Amniotic epithelial cell (primary cell): ENCODE measurements around the gene CD58.

Experiments used
- DNase-seq: peaks from one replicate; pipeline ENCODE4 v3.0.0-alpha.2; 2010; ENCODE audit warnings: low read depth

Gene CD58

GRCh38 chr1:116538544-116538943, 32.3 kb downstream of the CD58 start:
- peak; percentile 48 for DNase-seq

- DNase-seq = no peak
Measured at GRCh38 chr1:116537898-116538297, 32.9 kb downstream of the CD58 start.

GRCh38 chr1:116537040-116537831, 33.6 kb downstream of the CD58 start:
- DNase-seq = peak; percentile 67

DNA sequence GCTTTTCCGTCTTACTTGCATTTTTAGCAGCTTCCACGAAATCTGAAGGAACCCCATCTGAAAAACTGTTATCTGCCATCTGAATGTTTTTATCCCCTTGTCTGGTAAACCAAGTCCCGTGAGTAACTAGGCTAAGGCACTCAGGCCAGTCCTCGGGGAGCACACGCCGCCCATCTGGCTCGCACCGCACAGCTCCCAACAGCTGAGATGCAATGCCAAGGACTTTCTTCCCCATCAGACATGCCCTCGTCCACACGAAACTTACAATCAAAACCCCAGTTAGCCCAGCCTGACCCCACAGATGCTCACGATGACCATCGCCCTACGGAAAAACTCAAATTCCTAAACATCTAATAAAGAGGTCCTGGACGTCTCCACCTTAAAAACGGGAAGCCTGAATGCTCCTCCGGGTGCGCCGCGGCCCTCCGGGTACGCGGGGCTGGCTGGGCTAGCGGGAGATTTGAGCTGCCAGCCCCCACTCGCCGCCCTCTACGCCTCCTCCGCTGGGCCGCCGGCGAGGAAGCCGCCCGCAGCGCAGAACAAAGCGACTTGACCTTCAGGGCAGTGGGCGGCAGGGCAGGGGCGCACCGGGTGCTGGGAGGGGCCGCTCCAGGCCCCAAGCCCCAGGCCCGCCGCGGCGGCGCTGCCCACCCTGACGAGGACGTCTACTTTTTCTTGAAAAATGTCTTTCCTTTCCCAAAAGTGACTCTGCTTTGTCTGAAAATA, 36.6 kb downstream of the CD58 start:
- DNase-seq = no peak

DNA sequence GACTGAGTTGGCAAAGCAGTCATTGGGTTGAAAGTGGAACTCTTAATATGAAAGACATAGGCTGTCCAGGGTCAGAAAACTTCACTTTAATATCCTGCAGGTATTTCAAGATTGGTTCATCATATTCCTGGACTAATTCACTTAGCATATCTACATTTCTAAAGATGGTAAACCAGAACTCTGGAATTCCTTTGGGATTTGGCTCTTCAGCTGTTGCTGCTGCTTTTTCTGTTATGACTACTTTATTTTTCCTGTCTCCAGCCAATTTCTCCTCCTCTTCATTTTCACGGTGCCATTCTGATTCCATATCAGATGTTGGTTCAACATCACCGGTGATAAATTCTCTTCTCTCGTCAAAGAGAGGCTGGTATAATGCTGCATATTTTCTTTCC, 37.4 kb downstream of the CD58 start:
- no peak for DNase-seq

DNA sequence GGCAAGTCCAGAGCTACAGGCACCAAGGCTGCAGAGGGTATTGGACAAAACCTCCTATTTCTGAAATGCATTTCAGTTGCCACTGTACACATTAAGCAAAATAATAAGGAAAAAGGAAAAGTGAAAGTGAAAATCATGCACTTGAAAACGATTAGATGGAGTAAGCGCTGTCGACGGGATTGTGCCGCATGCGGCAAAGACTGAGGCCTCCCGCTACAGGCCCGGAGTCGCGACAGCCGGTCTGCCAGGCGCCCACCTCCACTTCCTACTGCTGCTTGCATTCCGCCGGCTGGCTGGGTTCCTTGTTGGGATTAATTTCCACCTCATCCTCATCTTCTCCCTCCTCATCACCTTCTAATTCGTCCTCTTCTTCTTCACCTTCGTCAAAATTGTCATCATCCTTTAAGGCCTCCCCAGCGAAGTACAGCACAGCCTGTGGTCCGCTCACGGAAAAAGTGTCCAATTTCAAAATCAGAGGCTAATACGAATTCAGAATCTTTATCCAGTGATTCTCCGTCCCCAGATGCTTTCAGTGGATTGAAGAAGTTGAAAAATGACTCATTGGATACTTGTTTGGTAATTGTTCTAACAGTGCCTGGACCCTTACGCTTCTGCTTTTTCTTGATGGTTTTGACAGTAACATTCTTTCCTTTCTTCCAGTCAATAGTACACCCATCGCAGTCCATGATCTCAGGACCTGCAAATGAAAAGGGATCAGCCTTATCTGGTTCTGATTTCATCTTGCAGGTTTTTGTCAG, 38.0 kb downstream of the CD58 start:
- no peak for DNase-seq

DNA sequence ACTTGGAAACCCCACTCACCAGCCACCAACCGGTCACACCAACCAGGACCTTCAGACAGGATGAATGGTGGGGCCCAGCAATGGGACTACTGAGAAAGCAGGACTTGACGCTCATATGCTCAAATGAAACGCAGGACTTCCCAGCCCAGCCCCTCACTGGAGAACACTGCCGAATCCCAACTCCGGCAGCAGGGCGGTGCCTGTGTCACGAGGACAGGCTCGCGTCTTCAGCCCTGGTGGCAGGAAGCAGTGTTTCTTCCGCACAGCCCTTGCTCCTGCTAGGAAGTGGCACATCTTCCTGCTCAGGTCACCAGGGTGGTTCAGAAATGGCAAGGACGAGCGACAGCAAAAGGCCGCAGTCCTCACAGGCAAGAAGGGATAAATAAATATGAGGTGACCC, 38.9 kb downstream of the CD58 start:
- no peak for DNase-seq

- no peak for DNase-seq
Measured at GRCh38 chr1:116529681-116530080, 41.1 kb downstream of the CD58 start.

- peak; percentile 65 for DNase-seq
Measured at GRCh38 chr1:116529199-116529631, 41.6 kb downstream of the CD58 start.

DNA sequence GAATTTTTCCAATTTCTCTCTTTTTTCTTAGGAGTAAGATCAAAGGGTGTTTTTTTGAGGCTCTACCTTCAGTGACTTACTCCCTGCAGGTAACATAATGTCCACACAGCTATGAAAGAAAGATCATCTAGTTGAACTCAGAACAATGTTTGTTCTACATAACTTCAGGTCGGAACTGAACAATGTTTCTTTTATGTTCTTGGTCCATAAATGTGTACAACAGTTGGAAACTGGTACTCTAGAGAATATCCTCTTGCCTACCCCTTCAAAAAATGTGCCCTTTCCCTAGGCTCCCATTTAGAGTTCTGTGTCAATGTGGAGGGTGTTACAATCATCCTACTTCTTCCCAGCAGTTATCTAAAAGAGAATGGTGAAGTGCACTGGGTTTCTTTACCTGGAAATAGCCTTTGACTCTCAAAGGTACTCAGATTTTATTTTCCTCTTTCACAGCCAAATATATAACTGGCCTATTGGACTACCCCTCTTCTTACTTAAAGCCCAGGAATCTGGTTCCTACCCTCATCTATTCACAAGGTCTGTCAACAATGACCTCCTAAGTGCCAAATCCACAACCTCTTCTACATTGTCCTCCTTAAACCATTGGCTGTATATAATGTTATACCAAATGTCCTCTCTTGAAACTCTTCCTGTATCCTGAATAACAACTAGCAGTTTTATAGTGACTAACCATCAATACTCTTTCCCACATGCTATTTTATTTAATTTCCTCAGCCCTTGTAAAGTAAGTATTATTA, 42.3 kb downstream of the CD58 start:
- DNase-seq = no peak

DNA sequence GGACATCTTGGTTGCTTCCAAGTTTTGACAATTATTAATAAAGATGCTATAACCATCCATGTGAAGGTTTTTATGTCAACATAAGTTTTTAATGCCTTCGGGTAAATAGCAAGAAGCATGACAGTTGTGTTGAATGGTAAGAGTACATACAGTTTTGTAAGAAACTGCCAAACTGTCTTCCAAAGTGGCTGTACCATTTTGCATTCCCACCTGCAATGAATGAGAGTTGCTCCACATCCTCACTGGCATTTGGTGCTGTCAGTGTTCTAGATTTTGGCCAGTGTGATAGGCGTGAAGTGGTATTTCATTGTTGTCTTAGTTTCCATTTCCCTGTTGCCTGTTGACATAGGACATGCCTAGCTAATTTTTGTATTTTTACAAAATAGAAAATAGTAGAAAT, 45.4 kb downstream of the CD58 start:
- no peak for DNase-seq

- DNase-seq = peak; percentile 12
Measured at GRCh38 chr1:116521186-116521585, 49.6 kb downstream of the CD58 start.

GRCh38 chr1:116518400-116518799, 52.4 kb downstream of the CD58 start:
- no peak for DNase-seq

DNA sequence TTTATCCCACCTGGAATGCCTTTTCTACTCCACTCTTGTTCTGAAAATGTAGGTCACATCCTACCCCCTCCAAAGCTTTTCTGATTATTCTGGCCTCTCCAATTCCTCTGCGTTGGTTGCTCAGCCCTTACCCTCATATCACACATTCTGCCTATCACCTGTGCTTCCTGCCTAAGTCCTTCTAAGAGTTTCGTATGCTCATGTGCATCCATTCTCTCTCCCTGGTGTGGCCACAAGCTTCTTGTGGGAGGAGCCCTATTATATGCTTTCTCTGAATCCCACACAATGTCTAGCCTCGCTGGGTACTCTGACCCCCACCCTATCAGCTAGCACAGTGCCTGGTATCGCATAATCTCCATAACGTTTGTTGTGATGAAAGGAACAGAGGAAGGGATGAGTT, 54.2 kb downstream of the CD58 start:
- no peak for DNase-seq

DNA sequence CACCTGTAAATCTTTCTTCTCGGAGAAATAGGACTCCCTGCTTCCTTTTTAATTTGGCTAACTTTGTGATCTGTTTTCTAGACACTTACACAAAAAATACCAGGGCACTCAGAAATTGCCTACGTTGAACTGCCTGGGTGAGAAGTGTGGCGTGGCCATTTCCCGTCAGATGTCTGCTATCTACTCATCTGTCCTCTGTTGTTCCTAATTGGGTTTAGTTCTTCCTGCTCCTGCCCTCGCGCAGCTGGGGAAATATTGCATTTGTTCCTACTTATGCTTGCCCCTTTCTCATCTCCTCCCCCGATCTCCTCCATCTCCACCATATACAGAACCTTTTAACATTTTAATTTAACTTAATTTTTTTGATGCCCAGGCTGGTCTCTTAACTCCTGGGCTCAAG, 55.1 kb downstream of the CD58 start:
- DNase-seq = no peak

DNA sequence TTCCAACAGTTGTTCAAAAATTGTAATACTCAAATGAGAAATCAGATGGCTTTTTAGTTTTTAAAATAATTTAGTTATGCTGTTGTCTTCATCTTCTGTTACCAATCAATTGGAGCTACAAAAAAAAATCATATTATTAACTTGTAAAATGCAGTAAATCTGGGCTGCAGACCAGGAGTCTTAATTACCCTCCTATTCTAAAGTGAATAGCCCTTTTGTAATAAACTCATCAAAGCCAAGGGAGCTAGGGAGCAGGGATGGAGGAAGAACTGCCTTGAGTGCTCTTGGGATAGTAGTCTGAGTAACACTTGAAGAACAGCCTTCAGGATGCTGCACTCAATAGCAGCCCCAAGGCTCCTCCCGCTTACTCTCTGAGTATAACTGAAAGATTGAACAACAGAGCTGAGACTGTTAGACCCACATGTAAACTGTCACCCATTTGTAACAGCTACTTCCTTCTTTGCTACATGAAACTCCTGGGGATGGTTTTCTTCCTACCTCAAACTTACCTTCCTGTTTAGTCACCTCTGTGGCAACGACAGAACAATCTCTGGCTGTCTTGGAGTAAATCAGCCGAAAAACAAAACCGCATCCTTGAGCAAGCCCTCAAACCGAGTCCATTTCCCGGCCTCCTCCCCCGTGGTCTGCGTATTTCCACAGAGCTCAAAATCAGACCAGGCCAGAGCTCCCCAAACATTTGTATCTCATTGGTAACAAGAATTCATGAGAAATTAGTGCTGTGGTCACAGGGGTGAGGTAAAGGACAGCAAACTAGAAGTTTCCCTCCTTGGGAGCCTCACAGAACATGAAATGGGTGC, 55.9 kb downstream of the CD58 start:
- DNase-seq = peak; percentile 80

DNA sequence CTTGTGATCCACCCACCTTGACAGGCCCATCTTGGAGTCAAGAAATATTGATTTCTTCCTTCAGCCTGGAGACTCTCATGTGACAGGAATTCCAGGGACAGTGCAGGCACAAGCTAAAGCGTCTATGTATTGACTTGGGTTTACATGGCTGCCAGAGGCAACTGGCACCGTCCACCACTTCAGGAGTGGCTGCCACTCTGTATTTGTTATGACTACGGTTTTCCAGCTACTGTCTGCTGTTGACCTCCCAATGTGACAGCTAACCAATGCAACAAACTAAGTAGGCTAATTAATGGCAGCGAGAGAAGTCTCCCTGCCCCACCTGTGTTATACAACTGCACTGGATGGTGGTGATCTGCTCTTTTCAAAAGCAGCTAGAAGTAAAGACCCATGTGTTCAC, 56.9 kb downstream of the CD58 start:
- DNase-seq = no peak

GRCh38 chr1:116511459-116512019, 59.3 kb downstream of the CD58 start:
- DNase-seq = no peak

DNA sequence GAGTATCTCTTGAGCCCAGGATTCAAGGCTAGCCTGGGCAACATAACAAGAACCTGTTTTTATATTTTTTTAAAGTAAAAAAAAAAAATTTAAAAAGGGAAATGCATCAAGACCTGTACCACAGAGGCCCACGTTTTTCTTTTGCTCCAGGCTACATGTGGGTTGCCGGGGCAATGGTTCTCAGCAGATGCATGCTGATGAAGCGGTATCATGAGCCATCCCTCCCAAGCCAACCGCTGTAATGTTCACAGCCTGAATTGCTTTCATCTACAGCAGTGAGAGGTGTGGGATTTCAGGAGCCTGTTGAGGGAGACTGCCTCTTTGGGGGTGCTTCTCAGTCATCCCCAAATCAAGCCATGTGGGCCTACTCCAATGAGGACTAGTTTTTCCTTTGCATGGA, 60.5 kb downstream of the CD58 start:
- no peak for DNase-seq

DNA sequence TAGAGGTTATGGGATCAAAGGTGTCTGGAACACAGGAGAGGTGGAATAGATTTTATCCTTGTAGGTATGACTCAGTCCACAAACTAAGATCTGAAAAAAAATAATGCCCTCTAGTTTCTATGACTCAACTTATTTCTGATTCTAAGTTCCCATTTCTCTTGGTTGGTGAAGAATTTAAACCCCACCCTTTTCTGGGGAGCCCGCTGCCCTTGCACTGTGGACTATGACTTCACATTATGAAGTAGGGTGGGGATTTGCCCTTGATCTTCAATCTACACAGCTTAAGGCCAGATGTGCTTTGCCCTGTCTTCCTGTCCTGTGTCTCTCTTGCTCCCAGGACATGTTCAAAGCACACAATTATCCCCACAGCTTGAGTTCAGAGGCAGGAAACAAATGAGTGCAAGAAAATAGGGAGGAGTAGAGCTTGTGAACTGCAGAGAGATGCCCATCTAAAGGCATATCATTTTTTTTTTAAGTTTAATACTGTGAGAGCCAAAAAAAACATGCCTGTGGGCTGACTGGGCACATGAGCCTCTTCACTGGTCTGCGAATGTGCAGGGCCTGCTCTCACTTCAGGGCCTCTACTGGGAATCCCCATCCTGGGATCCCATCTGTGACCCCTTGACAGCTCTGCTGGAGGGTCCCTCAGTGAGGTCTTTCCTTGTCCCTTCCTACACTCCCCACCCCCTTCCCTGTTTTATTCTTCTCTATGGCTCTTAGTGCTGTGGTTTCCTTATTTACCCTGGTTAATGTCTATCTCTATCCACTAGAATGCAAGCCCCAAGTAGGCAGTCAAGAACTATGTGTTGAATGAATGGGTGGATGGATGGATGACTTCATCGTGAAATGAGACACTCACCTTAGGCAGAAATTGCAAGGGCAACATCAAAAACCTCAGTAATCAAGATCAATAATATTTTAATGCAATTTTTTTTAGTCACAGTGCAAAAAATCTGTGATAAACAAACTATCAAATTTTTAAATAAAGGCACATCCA, 61.5 kb downstream of the CD58 start:
- peak; percentile 64 for DNase-seq
